SK-N-MC (cell line): ENCODE measurements around the gene TIMM10.

ENCODE experiments used
- EZH2 ChIP-seq: fragments of 200-600 bp; sonication (generic); IDR thresholded peaks from one replicate; pipeline ENCODE4 v1.6.1; 2017; ENCODE audit warnings: antibody characterized with exemption
- FOXP2 ChIP-seq: optimal IDR thresholded peaks from 2 replicates; pipeline ENCODE3; 2011; ENCODE audit warnings: mild to moderate bottlenecking, moderate library complexity; ENCODE audit not compliant: insufficient read depth; ENCODE audit errors: extremely low read length, control extremely low read depth
- POLR2AphosphoS5 ChIP-seq: IDR thresholded peaks from 2 replicates; pipeline ENCODE4 v1.6.1; 2012; ENCODE audit warnings: mild to moderate bottlenecking, low read depth, low read length, borderline replicate concordance

- TF ChIP-seq EZH2 (no peak), POLR2AphosphoS5 (no peak), FOXP2 (no peak)
These were observed 9.4 kb downstream of the TIMM10 start for GRCh38 chr11:57521116-57521515.
